ENCODE measurements around the gene TMTC3.

TMTC3 gene

GRCh38 chr12:88228720-88229119 lies 86.6 kb downstream of the TMTC3 start:
- no peak for DNase-seq

- no peak for DNase-seq
These were observed 88.2 kb downstream of the TMTC3 start for GRCh38 chr12:88230271-88230670.

- DNase-seq: no peak
These were observed 93.2 kb downstream of the TMTC3 start for GRCh38 chr12:88235183-88235833.

GRCh38 chr12:88237954-88238353 lies 95.8 kb downstream of the TMTC3 start:
- DNase-seq: no peak

- DNase-seq: no peak
These were observed 96.3 kb downstream of the TMTC3 start for GRCh38 chr12:88238406-88238805.

- no peak for DNase-seq
These were observed 99.9 kb downstream of the TMTC3 start for GRCh38 chr12:88241862-88242570.

GRCh38 chr12:88242571-88242925 lies 100.4 kb downstream of the TMTC3 start:
- no peak for DNase-seq

- no peak for DNase-seq
These were observed 100.8 kb downstream of the TMTC3 start for GRCh38 chr12:88242939-88243338.

- DNase-seq: no peak
These were observed 101.9 kb downstream of the TMTC3 start for GRCh38 chr12:88243982-88244381.

- DNase-seq: no peak
These were observed 103.8 kb downstream of the TMTC3 start for GRCh38 chr12:88245905-88246304.

- DNase-seq: no peak
These were observed 105.1 kb downstream of the TMTC3 start for GRCh38 chr12:88247241-88247643.

- DNase-seq: no peak
These were observed 106.5 kb downstream of the TMTC3 start for GRCh38 chr12:88248606-88249005.

All from CD4-positive, alpha-beta T cell treated with Interleukin-4 for 1 hour (primary cell).